Neutrophil (primary cell): ENCODE results near the gene MEIS2.

Experiments
- H3K27ac ChIP-seq: fragments of 200-600 bp; sonication (generic); 2 replicates; pipeline ENCODE4 v1.5.1; 2016; ENCODE audit warnings: mild to moderate bottlenecking, moderate library complexity
- H3K27me3 ChIP-seq: fragments of 200-600 bp; sonication (generic); 2 replicates; pipeline ENCODE4 v1.6.0; 2016; ENCODE audit warnings: mild to moderate bottlenecking
- H3K36me3 ChIP-seq: fragments of 200-600 bp; sonication (generic); 2 replicates; pipeline ENCODE4 v1.5.1; 2017
- H3K4me1 ChIP-seq, 2 experiments: fragments of 200-600 bp in 1 of 2; sonication (generic) in 1 of 2; 1 replicate in 1 of 2; 2 replicates in 1 of 2; pipeline versions ENCODE4 v1.5.1 to v1.6.1; 2013 to 2016; ENCODE audit warnings: low read depth in 1 of 2, low read length in 1 of 2, mild to moderate bottlenecking in 1 of 2, moderate library complexity in 1 of 2; ENCODE audit not compliant: control insufficient read depth in 1 of 2, insufficient read depth in 1 of 2
- H3K4me3 ChIP-seq, 2 experiments: fragments of 200-600 bp in 1 of 2; sonication (generic) in 1 of 2; 1 replicate in 1 of 2; 2 replicates in 1 of 2; pipeline ENCODE4 v1.5.1; 2013 to 2016; ENCODE audit warnings: low read depth in 1 of 2, low read length in 1 of 2, mild to moderate bottlenecking in 1 of 2, moderate library complexity in 1 of 2
- H3K9me3 ChIP-seq: fragments of 200-600 bp; sonication (generic); 2 replicates; pipeline ENCODE4 v1.5.1; 2016
- TF ChIP-seq, protein P1 (sequence below): fragments of 200-600 bp; sonication (generic); IDR thresholded peaks from 2 replicates; pipeline ENCODE4 v1.5.1; 2016; ENCODE audit warnings: antibody characterized with exemption

Gene MEIS2

DNA sequence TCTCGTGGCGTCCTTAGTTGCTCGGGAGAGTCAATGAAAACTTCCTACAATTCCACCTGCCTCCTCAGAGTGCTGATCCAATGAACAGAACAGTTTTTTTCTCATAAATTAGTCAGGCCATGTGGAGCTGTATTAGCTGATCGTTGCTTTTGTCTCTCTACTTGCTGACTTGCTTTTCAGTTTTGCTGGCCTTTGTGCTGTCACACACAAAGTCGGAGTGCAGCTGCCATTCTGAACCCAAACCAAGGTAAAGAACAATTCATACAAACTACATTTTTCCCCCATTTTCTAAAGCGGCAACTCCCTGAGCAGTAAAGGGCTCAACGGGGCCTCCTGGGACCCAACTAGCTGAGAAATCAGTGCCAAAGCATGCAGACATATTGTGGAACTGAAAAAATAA is 43.1 kb downstream of the MEIS2 start:
- H3K27ac ChIP-seq = no peak overlapping the region
- H3K4me3 ChIP-seq = no peak overlapping the region
- TF ChIP-seq, protein P1, sequence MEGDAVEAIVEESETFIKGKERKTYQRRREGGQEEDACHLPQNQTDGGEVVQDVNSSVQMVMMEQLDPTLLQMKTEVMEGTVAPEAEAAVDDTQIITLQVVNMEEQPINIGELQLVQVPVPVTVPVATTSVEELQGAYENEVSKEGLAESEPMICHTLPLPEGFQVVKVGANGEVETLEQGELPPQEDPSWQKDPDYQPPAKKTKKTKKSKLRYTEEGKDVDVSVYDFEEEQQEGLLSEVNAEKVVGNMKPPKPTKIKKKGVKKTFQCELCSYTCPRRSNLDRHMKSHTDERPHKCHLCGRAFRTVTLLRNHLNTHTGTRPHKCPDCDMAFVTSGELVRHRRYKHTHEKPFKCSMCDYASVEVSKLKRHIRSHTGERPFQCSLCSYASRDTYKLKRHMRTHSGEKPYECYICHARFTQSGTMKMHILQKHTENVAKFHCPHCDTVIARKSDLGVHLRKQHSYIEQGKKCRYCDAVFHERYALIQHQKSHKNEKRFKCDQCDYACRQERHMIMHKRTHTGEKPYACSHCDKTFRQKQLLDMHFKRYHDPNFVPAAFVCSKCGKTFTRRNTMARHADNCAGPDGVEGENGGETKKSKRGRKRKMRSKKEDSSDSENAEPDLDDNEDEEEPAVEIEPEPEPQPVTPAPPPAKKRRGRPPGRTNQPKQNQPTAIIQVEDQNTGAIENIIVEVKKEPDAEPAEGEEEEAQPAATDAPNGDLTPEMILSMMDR = no peak
- H3K4me1 ChIP-seq = no peaks in the 10 kb centered on the region
- H3K36me3 ChIP-seq = no peaks in the 10 kb centered on the region
- no peaks in the 10 kb centered on the region for H3K27me3 ChIP-seq
- H3K9me3 ChIP-seq = no peaks in the 10 kb centered on the region

DNA sequence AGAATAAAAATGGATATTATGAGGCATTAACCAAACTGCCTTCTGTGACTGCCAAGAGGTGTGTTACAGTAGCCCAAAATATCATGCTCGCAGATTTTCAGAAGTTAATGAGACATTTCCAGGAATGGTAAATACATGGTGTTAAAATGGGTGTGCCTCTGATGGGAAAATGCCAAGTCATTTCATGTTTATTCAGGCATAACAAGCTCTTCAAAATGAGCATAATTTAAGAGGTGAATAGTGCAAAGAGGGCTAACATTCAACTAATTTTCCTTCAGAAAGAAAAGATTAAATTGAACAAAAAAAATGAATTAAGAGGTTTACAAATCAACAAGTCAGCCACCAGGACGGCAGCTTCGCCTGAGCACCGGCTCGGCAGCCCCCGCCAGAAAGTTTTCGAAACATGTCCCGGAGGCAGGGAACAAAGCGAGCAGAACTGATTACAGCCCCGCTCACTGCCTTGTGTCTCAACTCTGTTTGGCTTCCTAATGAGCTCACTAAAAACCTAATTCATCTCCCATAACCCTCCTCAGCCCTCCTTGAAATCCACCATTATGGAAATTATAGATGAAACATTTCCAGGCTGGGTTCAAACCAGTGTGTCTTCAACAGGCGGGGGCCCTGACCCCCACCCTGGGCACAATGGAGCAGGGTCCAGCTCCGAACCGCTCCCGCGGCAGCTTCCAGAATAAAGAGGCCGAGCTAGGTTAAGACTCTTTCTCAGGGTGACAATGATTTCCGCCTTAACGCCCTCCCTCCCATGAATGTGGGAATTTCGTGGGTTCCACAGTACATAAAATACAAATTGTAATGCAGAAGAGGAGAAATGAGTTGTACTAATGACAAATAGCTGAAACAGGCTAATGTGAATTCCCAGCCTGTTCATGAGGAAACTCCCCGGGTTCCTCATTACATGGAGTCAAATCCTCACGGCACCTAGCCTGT is 43.9 kb downstream of the MEIS2 start:
- Histone ChIP-seq H3K36me3 (no peaks in the 10 kb centered on the region), H3K27me3 (no peaks in the 10 kb centered on the region), H3K27ac (no peak overlapping the region), H3K4me1 (no peaks in the 10 kb centered on the region), H3K9me3 (no peaks in the 10 kb centered on the region), H3K4me3 (no peak overlapping the region)
- TF ChIP-seq, protein P1 = no peak

DNA sequence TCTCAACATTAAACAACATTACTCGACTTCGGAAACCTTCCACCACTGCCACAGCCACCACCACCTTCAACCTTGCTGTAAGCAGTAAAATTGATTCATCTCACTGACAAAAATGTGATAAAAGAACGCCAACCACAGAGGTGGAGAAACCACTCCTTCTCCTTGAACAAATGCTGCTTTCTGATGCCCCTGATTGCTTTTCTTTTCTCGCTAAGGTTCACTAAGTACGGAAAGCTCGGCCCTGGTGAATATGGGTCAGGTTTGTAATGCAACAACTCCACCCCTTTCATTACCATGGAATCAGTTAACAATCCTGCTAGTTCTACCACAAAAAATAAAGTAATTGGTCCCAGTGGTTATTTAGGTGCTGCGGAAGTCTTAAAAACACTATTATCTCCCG is 44.9 kb downstream of the MEIS2 start:
- Histone ChIP-seq H3K27ac (no peak overlapping the region), H3K27me3 (no peaks in the 10 kb centered on the region), H3K4me3 (no peak overlapping the region), H3K36me3 (no peaks in the 10 kb centered on the region), H3K9me3 (no peaks in the 10 kb centered on the region), H3K4me1 (no peaks in the 10 kb centered on the region)
- TF ChIP-seq, protein P1 = no peak

DNA sequence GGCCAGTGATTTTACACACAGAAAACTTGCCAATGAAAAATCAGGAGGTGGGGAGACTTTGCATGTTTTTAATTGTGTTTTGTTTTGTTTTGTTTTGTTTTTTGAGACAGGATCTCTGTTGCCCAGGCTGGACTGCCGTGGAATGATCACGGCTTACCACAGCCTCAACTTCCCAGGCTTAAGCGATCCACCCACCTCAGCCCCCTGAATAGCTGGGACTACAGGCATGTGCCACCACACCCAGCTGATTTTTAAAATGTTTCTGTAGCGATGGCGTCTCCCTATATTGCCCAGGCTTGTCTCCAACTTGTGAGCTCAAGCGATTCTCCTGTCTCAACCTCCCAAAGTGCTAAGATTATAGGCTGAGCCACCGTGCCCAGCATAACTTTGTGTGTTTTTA is 46.0 kb downstream of the MEIS2 start:
- no peaks in the 10 kb centered on the region for H3K27me3 ChIP-seq
- no peaks in the 10 kb centered on the region for H3K4me1 ChIP-seq
- no peak overlapping the region for H3K4me3 ChIP-seq

DNA sequence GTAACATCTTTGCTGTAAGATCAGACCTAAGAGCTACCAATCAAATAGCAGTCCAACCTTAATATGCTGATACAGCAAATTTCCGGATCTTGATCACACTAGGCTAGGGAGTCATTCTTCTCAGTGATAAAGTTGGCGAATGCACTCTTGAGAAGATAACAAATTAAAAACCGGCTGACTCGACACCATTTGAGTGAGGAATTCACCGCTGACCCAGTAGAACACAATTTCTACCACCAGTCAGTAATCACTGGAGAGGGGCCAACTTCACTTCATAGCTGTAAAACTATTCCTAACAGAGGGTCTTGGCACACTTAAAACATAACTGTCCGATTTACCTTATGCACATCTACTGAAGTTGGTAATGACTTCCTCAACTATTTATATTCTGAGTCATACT is 47.2 kb downstream of the MEIS2 start:
- no peaks in the 10 kb centered on the region for H3K4me1 ChIP-seq
- H3K27ac ChIP-seq = no peak overlapping the region
- no peak overlapping the region for H3K4me3 ChIP-seq
- H3K36me3 ChIP-seq = no peaks in the 10 kb centered on the region
- TF ChIP-seq, protein P1 = no peak
- H3K27me3 ChIP-seq = no peaks in the 10 kb centered on the region
- no peaks in the 10 kb centered on the region for H3K9me3 ChIP-seq

More for the DNA sequence above, 46.0 kb downstream of the MEIS2 start:
- Histone ChIP-seq H3K27ac (no peak overlapping the region), H3K9me3 (no peaks in the 10 kb centered on the region), H3K36me3 (no peaks in the 10 kb centered on the region)
- TF ChIP-seq, protein P1 = no peak
